K562 (cell line): ENCODE results near the gene ARL8A. TPM values are rescaled to one million over a fixed set of nuclear protein-coding genes. Genes with fewer than 3 reads are reported as not detected.

Experiments
- BMI1 ChIP-seq: fragments of 150-350 bp; IDR thresholded peaks from 2 replicates; pipeline ENCODE4 v1.6.1; 2014; ENCODE audit warnings: low read length
- FOXA3 ChIP-seq, 2 experiments: fragments of 450-650 bp in 1 of 2; sonication (generic) in 1 of 2; formaldehyde crosslinking; IDR thresholded peaks in 1 of 2; conservative IDR thresholded peaks in 1 of 2; 2 replicates each; pipeline versions ENCODE4 v1.4.0 to v1.8.0; 2020 to 2022; ENCODE audit warnings: mild to moderate bottlenecking in 2 of 2, missing genetic modification reagents in 1 of 2
- FUS ChIP-seq: fragments of 200-400 bp; formaldehyde crosslinking; optimal IDR thresholded peaks from 2 replicates; pipeline ENCODE3; 2017; ENCODE audit warnings: low read depth, low read length
- GATAD2B ChIP-seq: fragments of 450-650 bp; IDR thresholded peaks from 2 replicates; pipeline ENCODE4 v1.6.1; 2017; ENCODE audit warnings: mild to moderate bottlenecking, borderline replicate concordance
- HMG20A ChIP-seq: fragments of 450-650 bp; formaldehyde crosslinking; conservative IDR thresholded peaks from 2 replicates; pipeline ENCODE4 v1.4.0; 2020; ENCODE audit warnings: mild to moderate bottlenecking, mixed read lengths
- ILF3 ChIP-seq: fragments of 450-650 bp; IDR thresholded peaks from 2 replicates; pipeline ENCODE4 v1.6.1; 2018; ENCODE audit warnings: antibody characterized with exemption, mild to moderate bottlenecking, moderate library complexity, borderline replicate concordance
- PHTF2 ChIP-seq: fragments of 250-450 bp; sonication (Bioruptor Pico); IDR thresholded peaks from 2 replicates; pipeline ENCODE4 v1.5.0; 2021; ENCODE audit warnings: mild to moderate bottlenecking
- RBM14 ChIP-seq: fragments of 200-400 bp; formaldehyde crosslinking; IDR thresholded peaks from 2 replicates; pipeline ENCODE4 v1.6.1; 2018; ENCODE audit warnings: low read depth, mild to moderate bottlenecking, low read length, moderate library complexity, borderline replicate concordance; ENCODE audit not compliant: insufficient read depth
- TFAM ChIP-seq: fragments of 250-450 bp; sonication (Bioruptor Pico); conservative IDR thresholded peaks from 2 replicates; pipeline ENCODE4 v1.5.0; 2021; ENCODE audit warnings: mild to moderate bottlenecking, moderate library complexity
- TRIM28 ChIP-seq: fragments of 450-650 bp; IDR thresholded peaks from 2 replicates; pipeline ENCODE4 v1.6.1; 2017
- XRCC5 ChIP-seq: fragments of 200-400 bp; formaldehyde crosslinking; IDR thresholded peaks from 2 replicates; pipeline ENCODE4 v1.6.1; 2017; ENCODE audit warnings: low read depth, mild to moderate bottlenecking, low read length
- ZC3H8 ChIP-seq: fragments of 450-650 bp; IDR thresholded peaks from 2 replicates; pipeline ENCODE4 v1.6.1; 2017
- ZNF766 ChIP-seq: fragments of 200-800 bp; sonication (Bioruptor generic); conservative IDR thresholded peaks from 2 replicates; pipeline ENCODE4 v1.6.1; 2016; ENCODE audit warnings: missing genetic modification characterization, missing compliant biosample characterization
- polyA plus RNA-seq, 8 experiments: library from polyadenylated mRNA; depleted of rRNA in 4 of 8; stranded (reverse) in 5 of 8; unstranded in 3 of 8; fragments of >200 nt; fragmentation: Nextera tagmentation in 2 of 8; fragmentation: Illumina TruSeq in 1 of 8; extraction: Ambion mirVana in 2 of 8; extraction: Trizol in 1 of 8; gene quantifications; 2 replicates each; pipeline versions ENCODE4 v1.2.1 to v1.2.3, GENCODE V29; 2011 to 2014; ENCODE audit warnings: inconsistent platforms in 1 of 8, missing spikeins in 1 of 8
- total RNA-seq, 7 experiments: library from RNA; depleted of rRNA in 6 of 7; stranded (reverse); fragments of >200 nt in 6 of 7; fragmentation: Illumina TruSeq in 2 of 7; extraction: Trizol in 2 of 7; gene quantifications; 2 replicates each; pipeline versions ENCODE4 v1.2.1 to v1.2.3, GENCODE V29; 2011 to 2021; ENCODE audit warnings: low replicate concordance in 1 of 7
- TF ChIP-seq, protein P1 (sequence below): fragments of 450-650 bp; conservative IDR thresholded peaks from 2 replicates; pipeline ENCODE4 v1.6.1; 2016; ENCODE audit warnings: missing genetic modification characterization, low read depth, mild to moderate bottlenecking, missing compliant biosample characterization, moderate library complexity
- TF ChIP-seq, protein P2 (sequence below): fragments of 250-450 bp; sonication (Bioruptor Pico); IDR thresholded peaks from 2 replicates; pipeline ENCODE4 v1.8.0; 2021; ENCODE audit warnings: borderline replicate concordance, mild to moderate bottlenecking, moderate library complexity; ENCODE audit not compliant: poor library complexity, severe bottlenecking
- TF ChIP-seq, protein P3 (sequence below), 2 experiments: fragments of 450-650 bp; IDR thresholded peaks; 2 replicates each; pipeline ENCODE4 v1.6.1; 2018; ENCODE audit warnings: mild to moderate bottlenecking in 2 of 2, low read depth in 1 of 2; ENCODE audit not compliant: partially characterized antibody in 2 of 2
- TF ChIP-seq, protein P4 (sequence below): sonication (generic); formaldehyde crosslinking; IDR thresholded peaks from 2 replicates; pipeline ENCODE4 v1.8.1; 2023; ENCODE audit warnings: mild to moderate bottlenecking, missing genetic modification reagents
- TF ChIP-seq, protein P5 (sequence below): fragments of 450-650 bp; IDR thresholded peaks from 2 replicates; pipeline ENCODE4 v1.6.1; 2016; ENCODE audit warnings: borderline replicate concordance
- TF ChIP-seq, protein P6 (sequence below): sonication (generic); formaldehyde crosslinking; IDR thresholded peaks from 2 replicates; pipeline ENCODE4 v1.5.0; 2020; ENCODE audit warnings: missing genetic modification reagents

Gene ARL8A
- total and polyA plus RNA-seq, 9 of the 15 experiments (the other 6 are each of a cell fraction or from before 2014, with no cell fraction given), result 0.17 to 27.3 (median 15.6) TPM

DNA sequence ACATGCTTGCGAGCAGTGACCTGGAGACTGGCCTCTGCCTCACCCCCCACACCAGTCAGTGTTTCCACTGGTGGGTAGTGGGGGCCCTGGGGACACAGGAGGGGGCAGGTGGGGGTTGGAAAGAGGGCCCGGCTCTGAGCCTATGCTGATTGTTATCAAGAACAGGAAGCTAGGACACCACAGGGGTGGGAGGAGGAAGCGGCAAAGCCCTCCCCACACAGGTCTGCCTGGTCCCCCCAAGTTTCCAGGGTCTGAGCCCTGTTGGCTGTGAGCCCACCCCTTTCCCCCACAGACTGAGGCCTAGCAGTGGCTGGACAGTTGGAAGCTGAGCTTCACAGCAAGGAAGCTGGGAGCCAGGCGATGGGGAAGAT, 17.5 kb upstream of the ARL8A start (continued):
- TF ChIP-seq, protein P1, sequence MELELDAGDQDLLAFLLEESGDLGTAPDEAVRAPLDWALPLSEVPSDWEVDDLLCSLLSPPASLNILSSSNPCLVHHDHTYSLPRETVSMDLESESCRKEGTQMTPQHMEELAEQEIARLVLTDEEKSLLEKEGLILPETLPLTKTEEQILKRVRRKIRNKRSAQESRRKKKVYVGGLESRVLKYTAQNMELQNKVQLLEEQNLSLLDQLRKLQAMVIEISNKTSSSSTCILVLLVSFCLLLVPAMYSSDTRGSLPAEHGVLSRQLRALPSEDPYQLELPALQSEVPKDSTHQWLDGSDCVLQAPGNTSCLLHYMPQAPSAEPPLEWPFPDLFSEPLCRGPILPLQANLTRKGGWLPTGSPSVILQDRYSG (tag), result no peak
- peak in 1 of 2 experiments; percentile 62; a peak in 1 of 4 replicates for TF ChIP-seq FOXA3 (CRISPR knock-in tag; conservative IDR thresholded peaks at IDR 0.05 in 1 of 2, IDR thresholded peaks at IDR 0.05 in 1 of 2)
- TF ChIP-seq, protein P2, sequence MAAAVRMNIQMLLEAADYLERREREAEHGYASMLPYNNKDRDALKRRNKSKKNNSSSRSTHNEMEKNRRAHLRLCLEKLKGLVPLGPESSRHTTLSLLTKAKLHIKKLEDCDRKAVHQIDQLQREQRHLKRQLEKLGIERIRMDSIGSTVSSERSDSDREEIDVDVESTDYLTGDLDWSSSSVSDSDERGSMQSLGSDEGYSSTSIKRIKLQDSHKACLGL, result no peak
- TF ChIP-seq ZC3H8, result no peak
- no peak for TF ChIP-seq BMI1
- TF ChIP-seq, protein P3, sequence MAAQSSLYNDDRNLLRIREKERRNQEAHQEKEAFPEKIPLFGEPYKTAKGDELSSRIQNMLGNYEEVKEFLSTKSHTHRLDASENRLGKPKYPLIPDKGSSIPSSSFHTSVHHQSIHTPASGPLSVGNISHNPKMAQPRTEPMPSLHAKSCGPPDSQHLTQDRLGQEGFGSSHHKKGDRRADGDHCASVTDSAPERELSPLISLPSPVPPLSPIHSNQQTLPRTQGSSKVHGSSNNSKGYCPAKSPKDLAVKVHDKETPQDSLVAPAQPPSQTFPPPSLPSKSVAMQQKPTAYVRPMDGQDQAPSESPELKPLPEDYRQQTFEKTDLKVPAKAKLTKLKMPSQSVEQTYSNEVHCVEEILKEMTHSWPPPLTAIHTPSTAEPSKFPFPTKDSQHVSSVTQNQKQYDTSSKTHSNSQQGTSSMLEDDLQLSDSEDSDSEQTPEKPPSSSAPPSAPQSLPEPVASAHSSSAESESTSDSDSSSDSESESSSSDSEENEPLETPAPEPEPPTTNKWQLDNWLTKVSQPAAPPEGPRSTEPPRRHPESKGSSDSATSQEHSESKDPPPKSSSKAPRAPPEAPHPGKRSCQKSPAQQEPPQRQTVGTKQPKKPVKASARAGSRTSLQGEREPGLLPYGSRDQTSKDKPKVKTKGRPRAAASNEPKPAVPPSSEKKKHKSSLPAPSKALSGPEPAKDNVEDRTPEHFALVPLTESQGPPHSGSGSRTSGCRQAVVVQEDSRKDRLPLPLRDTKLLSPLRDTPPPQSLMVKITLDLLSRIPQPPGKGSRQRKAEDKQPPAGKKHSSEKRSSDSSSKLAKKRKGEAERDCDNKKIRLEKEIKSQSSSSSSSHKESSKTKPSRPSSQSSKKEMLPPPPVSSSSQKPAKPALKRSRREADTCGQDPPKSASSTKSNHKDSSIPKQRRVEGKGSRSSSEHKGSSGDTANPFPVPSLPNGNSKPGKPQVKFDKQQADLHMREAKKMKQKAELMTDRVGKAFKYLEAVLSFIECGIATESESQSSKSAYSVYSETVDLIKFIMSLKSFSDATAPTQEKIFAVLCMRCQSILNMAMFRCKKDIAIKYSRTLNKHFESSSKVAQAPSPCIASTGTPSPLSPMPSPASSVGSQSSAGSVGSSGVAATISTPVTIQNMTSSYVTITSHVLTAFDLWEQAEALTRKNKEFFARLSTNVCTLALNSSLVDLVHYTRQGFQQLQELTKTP (IDR thresholded peaks at IDR 0.05; ENCODE audit: low read depth in 1 of 2, partially characterized antibody in 2 of 2), result no peak
- TF ChIP-seq, protein P4, sequence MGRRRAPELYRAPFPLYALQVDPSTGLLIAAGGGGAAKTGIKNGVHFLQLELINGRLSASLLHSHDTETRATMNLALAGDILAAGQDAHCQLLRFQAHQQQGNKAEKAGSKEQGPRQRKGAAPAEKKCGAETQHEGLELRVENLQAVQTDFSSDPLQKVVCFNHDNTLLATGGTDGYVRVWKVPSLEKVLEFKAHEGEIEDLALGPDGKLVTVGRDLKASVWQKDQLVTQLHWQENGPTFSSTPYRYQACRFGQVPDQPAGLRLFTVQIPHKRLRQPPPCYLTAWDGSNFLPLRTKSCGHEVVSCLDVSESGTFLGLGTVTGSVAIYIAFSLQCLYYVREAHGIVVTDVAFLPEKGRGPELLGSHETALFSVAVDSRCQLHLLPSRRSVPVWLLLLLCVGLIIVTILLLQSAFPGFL, result no peak
- TF ChIP-seq ILF3, result no peak
- 0 out of 2 replicates have a peak, but pooled peaks have one; percentile 4 for TF ChIP-seq XRCC5
- no peak for TF ChIP-seq TFAM (CRISPR knock-in tag)
- TF ChIP-seq FUS, result no peak
- no peak for TF ChIP-seq TRIM28
- TF ChIP-seq ZNF766, result peak; percentile 15; the same call in 1 of the 2 replicates
- TF ChIP-seq, protein P5, sequence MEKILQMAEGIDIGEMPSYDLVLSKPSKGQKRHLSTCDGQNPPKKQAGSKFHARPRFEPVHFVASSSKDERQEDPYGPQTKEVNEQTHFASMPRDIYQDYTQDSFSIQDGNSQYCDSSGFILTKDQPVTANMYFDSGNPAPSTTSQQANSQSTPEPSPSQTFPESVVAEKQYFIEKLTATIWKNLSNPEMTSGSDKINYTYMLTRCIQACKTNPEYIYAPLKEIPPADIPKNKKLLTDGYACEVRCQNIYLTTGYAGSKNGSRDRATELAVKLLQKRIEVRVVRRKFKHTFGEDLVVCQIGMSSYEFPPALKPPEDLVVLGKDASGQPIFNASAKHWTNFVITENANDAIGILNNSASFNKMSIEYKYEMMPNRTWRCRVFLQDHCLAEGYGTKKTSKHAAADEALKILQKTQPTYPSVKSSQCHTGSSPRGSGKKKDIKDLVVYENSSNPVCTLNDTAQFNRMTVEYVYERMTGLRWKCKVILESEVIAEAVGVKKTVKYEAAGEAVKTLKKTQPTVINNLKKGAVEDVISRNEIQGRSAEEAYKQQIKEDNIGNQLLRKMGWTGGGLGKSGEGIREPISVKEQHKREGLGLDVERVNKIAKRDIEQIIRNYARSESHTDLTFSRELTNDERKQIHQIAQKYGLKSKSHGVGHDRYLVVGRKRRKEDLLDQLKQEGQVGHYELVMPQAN, result no peak
- TF ChIP-seq RBM14, result no peak
- TF ChIP-seq, protein P6, sequence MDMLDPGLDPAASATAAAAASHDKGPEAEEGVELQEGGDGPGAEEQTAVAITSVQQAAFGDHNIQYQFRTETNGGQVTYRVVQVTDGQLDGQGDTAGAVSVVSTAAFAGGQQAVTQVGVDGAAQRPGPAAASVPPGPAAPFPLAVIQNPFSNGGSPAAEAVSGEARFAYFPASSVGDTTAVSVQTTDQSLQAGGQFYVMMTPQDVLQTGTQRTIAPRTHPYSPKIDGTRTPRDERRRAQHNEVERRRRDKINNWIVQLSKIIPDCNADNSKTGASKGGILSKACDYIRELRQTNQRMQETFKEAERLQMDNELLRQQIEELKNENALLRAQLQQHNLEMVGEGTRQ (CRISPR knock-in tag), result no peak
- TF ChIP-seq PHTF2 (CRISPR knock-in tag), result no peak
- no peak; the same call in 1 of the 2 replicates for TF ChIP-seq GATAD2B
- no peak for TF ChIP-seq HMG20A (CRISPR knock-in tag)
